GM19193 (cell line): ENCODE measurements around the gene RNF183.

Experiments
- POLR2A ChIP-seq: IDR thresholded peaks from 4 replicates; pipeline ENCODE4 v1.6.1; 2011; ENCODE audit not compliant: insufficient read depth, insufficient read length; ENCODE audit errors: extremely low read depth

Gene RNF183

GRCh38 chr9:113328045-113328782 is 25.0 kb upstream of the RNF183 start:
- TF ChIP-seq POLR2A: no peak

- no peak for TF ChIP-seq POLR2A
Observed at GRCh38 chr9:113326230-113326629, 23.1 kb upstream of the RNF183 start.

GRCh38 chr9:113322671-113323070 is 19.5 kb upstream of the RNF183 start:
- TF ChIP-seq POLR2A: no peak

GRCh38 chr9:113320051-113320450 is 16.9 kb upstream of the RNF183 start:
- TF ChIP-seq POLR2A: no peak

- no peak for TF ChIP-seq POLR2A
Observed at GRCh38 chr9:113319054-113319453, 15.9 kb upstream of the RNF183 start.

GRCh38 chr9:113317777-113318176 is 14.6 kb upstream of the RNF183 start:
- TF ChIP-seq POLR2A: no peak

GRCh38 chr9:113316030-113316429 is 12.9 kb upstream of the RNF183 start:
- TF ChIP-seq POLR2A: no peak

GRCh38 chr9:113315231-113315630 is 12.1 kb upstream of the RNF183 start:
- no peak for TF ChIP-seq POLR2A

- no peak for TF ChIP-seq POLR2A
Observed at GRCh38 chr9:113313261-113313660, 10.1 kb upstream of the RNF183 start.

- TF ChIP-seq POLR2A: no peak
Observed at GRCh38 chr9:113311961-113312360, 8.8 kb upstream of the RNF183 start.

- TF ChIP-seq POLR2A: no peak
Observed at GRCh38 chr9:113310538-113310937, 7.4 kb upstream of the RNF183 start.

- no peak for TF ChIP-seq POLR2A
Observed at GRCh38 chr9:113309204-113309813, 6.1 kb upstream of the RNF183 start.

GRCh38 chr9:113307396-113307975 is 4.3 kb upstream of the RNF183 start:
- no peak for TF ChIP-seq POLR2A

GRCh38 chr9:113306566-113306965 is 3.4 kb upstream of the RNF183 start:
- no peak for TF ChIP-seq POLR2A

- no peak for TF ChIP-seq POLR2A
Observed at GRCh38 chr9:113301548-113301947, 1.6 kb downstream of the RNF183 start.

GRCh38 chr9:113299800-113300292 is 3.3 kb downstream of the RNF183 start:
- no peak for TF ChIP-seq POLR2A
